Measurements from ENCODE around the gene AP1S3. TPM values are rescaled to one million over a fixed set of nuclear protein-coding genes. Genes with fewer than 3 reads are reported as not detected.

Gene AP1S3
- total and polyA plus RNA-seq, 2 donors (not counting 3 experiments of a cell fraction or from before 2014, with no cell fraction given) = 0.69 to 3.8 TPM

DNA sequence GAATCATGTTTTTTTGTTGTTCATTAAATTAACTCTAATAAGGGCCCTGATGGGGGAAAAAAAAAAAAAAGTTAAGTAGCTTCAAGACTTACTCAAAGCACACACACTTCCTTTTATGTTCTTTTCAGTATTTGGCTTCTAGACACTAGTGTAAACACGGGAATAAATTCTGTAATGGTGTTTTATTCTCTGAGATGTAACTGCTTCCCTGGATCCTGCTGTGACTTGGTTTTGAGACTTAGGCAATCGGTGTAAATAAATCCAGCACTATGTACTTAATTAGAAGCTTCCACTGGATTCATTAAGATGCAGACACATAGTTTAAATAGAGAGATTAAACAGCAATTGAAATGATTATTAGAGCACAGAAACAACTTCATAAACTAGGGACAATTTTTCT lies 26.1 kb upstream of the AP1S3 start:
- no peak overlapping the region for H3K4me2 ChIP-seq (ENCODE audit: insufficient read depth, low read length)
- TF ChIP-seq POLR2AphosphoS5 (IDR thresholded peaks at IDR 0.05; ENCODE audit: insufficient read depth, low read depth, low read length) = no peak
- no peak for TF ChIP-seq MAX (IDR thresholded peaks at IDR 0.05; ENCODE audit: insufficient read depth, insufficient read length)
- no peak for TF ChIP-seq POLR2A (IDR thresholded peaks at IDR 0.05; ENCODE audit: low read depth, low read length)
- TF ChIP-seq CTCF (IDR thresholded peaks at IDR 0.05; ENCODE audit: extremely low read depth in 1 of 2, insufficient read depth in 1 of 2, low read depth in 1 of 2, low read length in 2 of 2) = no peak
- TF ChIP-seq MYC (IDR thresholded peaks at IDR 0.05; ENCODE audit: low read depth, low read length) = no peak
- no peak for TF ChIP-seq GATA2 (IDR thresholded peaks at IDR 0.05; ENCODE audit: insufficient read depth, insufficient read length, low read depth, low read length)
- TF ChIP-seq FOS (IDR thresholded peaks at IDR 0.05; ENCODE audit: borderline replicate concordance, insufficient read depth, low read length) = no peak
- TF ChIP-seq EZH2 (IDR thresholded peaks at IDR 0.05; ENCODE audit: borderline replicate concordance, low read depth, low read length, severe bottlenecking) = no peak
- TF ChIP-seq JUN (IDR thresholded peaks at IDR 0.05; ENCODE audit: borderline replicate concordance, insufficient read depth, insufficient read length, low read depth) = no peak
- ChIA-PET CTCF (interaction anchor here (0.5 kb wide), 1 partner anchor 71 kb away, joined by 3 read pairs; no protein-coding TSS in a partner anchor), POLR2A (no interaction called here)
- H3K9me1 ChIP-seq (replicated peaks; ENCODE audit: control insufficient read depth, extremely low read depth, insufficient read depth, low read length) = no peaks in the 10 kb centered on the region
- H3K9ac ChIP-seq (replicated peaks; ENCODE audit: extremely low read depth, insufficient read depth, low read length) = no peak overlapping the region
- H3K36me3 ChIP-seq (ENCODE audit: control insufficient read depth in 2 of 2, extremely low read depth in 1 of 2, insufficient read depth in 2 of 2, low read length in 2 of 2) = no peaks in the 10 kb centered on the region
- DNase-seq (ENCODE audit: low read depth, low spot score) = no peak
- no peaks in the 10 kb centered on the region for H3K9me3 ChIP-seq (replicated peaks; ENCODE audit: control insufficient read depth, insufficient read depth, low read length)
- FAIRE-seq = peak; percentile 33
- no TSS peak for BruUV-seq (replicated peaks)
- H4K20me1 ChIP-seq (replicated peaks; ENCODE audit: control insufficient read depth, extremely low read depth, insufficient read depth, low read length) = no peaks in the 10 kb centered on the region
- intact Hi-C loops (cut with micrococcal nuclease) = loop anchor here (5.0 kb wide), 2 partner anchors 406 to 891 kb away; no protein-coding TSS in a partner anchor
- no peaks in the 10 kb centered on the region for H3K4me1 ChIP-seq (ENCODE audit: control insufficient read depth, extremely low read depth, insufficient read depth, low read length)
- no peak overlapping the region for H3K4me3 ChIP-seq (replicated peaks in 1 of 3; ENCODE audit: insufficient read depth in 1 of 3, low read depth in 1 of 3, low read length in 3 of 3)
- no peak overlapping the region for H3K27ac ChIP-seq (ENCODE audit: insufficient read depth, low read depth, low read length)
- no peak overlapping the region for H2AFZ ChIP-seq (ENCODE audit: low read depth, low read length)
- H3K79me2 ChIP-seq (ENCODE audit: control insufficient read depth, insufficient read depth, low read length) = no peaks in the 10 kb centered on the region
- no peaks in the 10 kb centered on the region for H3K27me3 ChIP-seq (ENCODE audit: control insufficient read depth in 2 of 2, insufficient read depth in 2 of 2, low read length in 2 of 2)
- dilution Hi-C loops (cut with MboI; ENCODE audit: extremely low pct_ligation_motif_present, low sequenced_read_pairs) = no loop called here
